BE2C (cell line): ENCODE results near the gene MTAP.

Experiments
- DNase-seq: peaks from one replicate; pipeline ENCODE4 v3.0.0-alpha.2; 2020
- H3K27me3 ChIP-seq: fragments of 250-450 bp; sonication (Bioruptor Pico); 2 replicates; pipeline ENCODE4 v1.5.1; 2020; ENCODE audit warnings: mild to moderate bottlenecking
- H3K36me3 ChIP-seq: fragments of 250-450 bp; sonication (Bioruptor Pico); 2 replicates; pipeline ENCODE4 v1.5.1; 2020; ENCODE audit warnings: mild to moderate bottlenecking
- H3K4me1 ChIP-seq: fragments of 250-450 bp; sonication (Bioruptor Pico); 2 replicates; pipeline ENCODE4 v1.5.1; 2020
- H3K4me3 ChIP-seq: 2 replicates; pipeline ENCODE4 v1.5.1; 2011; ENCODE audit warnings: low read depth, low read length
- H3K9me3 ChIP-seq: fragments of 250-450 bp; sonication (Bioruptor Pico); 2 replicates; pipeline ENCODE4 v1.5.1; 2020
- CTCF ChIP-seq: IDR thresholded peaks from 2 replicates; pipeline ENCODE4 v1.5.1; 2012; ENCODE audit warnings: mild to moderate bottlenecking, low read depth, low read length

Gene MTAP

DNA sequence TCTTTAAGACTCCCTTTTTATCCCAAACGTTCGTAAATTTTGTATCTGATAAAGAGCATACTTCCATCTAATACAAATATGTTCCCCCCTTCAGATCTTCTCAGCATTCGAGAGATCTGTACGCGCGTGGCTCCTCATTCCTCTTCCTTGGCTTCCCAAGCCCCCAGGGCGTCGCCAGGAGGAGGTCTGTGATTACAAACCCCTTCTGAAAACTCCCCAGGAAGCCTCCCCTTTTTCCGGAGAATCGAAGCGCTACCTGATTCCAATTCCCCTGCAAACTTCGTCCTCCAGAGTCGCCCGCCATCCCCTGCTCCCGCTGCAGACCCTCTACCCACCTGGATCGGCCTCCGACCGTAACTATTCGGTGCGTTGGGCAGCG, 171.9 kb downstream of the MTAP start:
- DNase-seq = peak; percentile 32
- TF ChIP-seq CTCF = no peak
- Histone ChIP-seq H3K9me3 (no peaks in the 10 kb centered on the region), H3K4me1 (no peaks in the 10 kb centered on the region), H3K36me3 (peaks cover 17% of the 10 kb centered on the region), H3K27me3 (no peaks in the 10 kb centered on the region), H3K4me3 (peak overlapping the region; percentile 76)

GRCh38 chr9:21974722-21975409, 172.4 kb downstream of the MTAP start:
- no peak for TF ChIP-seq CTCF
- H3K4me3 ChIP-seq = peak overlapping the region; percentile 76
- peaks cover 14% of the 10 kb centered on the region for H3K36me3 ChIP-seq
- H3K9me3 ChIP-seq = no peaks in the 10 kb centered on the region
- H3K4me1 ChIP-seq = no peaks in the 10 kb centered on the region
- no peaks in the 10 kb centered on the region for H3K27me3 ChIP-seq
- DNase-seq = peak; percentile 83

- Histone ChIP-seq H3K27me3 (no peaks in the 10 kb centered on the region), H3K36me3 (no peaks in the 10 kb centered on the region; the same call in 1 of the 2 replicates), H3K4me1 (no peaks in the 10 kb centered on the region), H3K9me3 (no peaks in the 10 kb centered on the region), H3K4me3 (no peak overlapping the region)
- no peak for TF ChIP-seq CTCF
- no peak for DNase-seq
These were observed 174.0 kb downstream of the MTAP start for GRCh38 chr9:21976334-21976875.

DNA sequence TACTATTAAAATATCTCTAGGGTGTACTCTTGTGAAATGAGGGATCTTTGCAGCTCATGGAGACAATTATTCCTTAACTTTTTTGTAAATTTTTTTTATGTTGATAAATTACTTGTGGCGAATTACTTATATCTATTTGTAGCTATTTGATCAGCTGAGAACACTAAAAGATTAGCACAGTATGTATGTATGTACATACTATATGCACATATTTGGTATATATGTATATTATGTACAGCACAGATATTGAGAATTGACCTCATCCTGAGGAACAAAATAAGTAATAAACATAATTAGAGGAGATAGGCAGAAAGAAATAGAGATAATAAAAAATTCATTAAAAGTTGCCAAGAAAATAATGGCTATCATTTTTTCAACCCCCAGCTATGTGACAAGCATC, 180.0 kb downstream of the MTAP start:
- no peak for TF ChIP-seq CTCF
- DNase-seq = no peak
- Histone ChIP-seq H3K36me3 (no peaks in the 10 kb centered on the region), H3K4me3 (no peak overlapping the region), H3K27me3 (no peaks in the 10 kb centered on the region), H3K9me3 (no peaks in the 10 kb centered on the region), H3K4me1 (peaks cover 11% of the 10 kb centered on the region)

- H3K4me1 ChIP-seq = peaks cover 11% of the 10 kb centered on the region
- H3K27me3 ChIP-seq = no peaks in the 10 kb centered on the region
- H3K9me3 ChIP-seq = no peaks in the 10 kb centered on the region
- H3K36me3 ChIP-seq = no peaks in the 10 kb centered on the region
- TF ChIP-seq CTCF = no peak
- no peak for DNase-seq
- H3K4me3 ChIP-seq = no peak overlapping the region
These were observed 180.6 kb downstream of the MTAP start for GRCh38 chr9:21982861-21983560.

GRCh38 chr9:21983561-21983935, 181.1 kb downstream of the MTAP start:
- Histone ChIP-seq H3K4me1 (peaks cover 11% of the 10 kb centered on the region), H3K36me3 (no peaks in the 10 kb centered on the region), H3K27me3 (no peaks in the 10 kb centered on the region), H3K4me3 (no peak overlapping the region), H3K9me3 (no peaks in the 10 kb centered on the region)
- DNase-seq = no peak
- TF ChIP-seq CTCF = no peak
